H1 (cell line): ENCODE data around the gene FBXL14. TPM values are rescaled to one million over a fixed set of nuclear protein-coding genes. Genes with fewer than 3 reads are reported as not detected.

Experiments
- CTCF ChIA-PET: fragments of 300-600 bp; sonication (Branson Sonifier 250); formaldehyde crosslinking; loops from one replicate; lab custom pipeline; 2021; ENCODE audit not compliant: partially characterized antibody; lab: Charles Lee
- POLR2A ChIA-PET: fragments of 300-600 bp; sonication (Branson Sonifier 250); formaldehyde crosslinking; loops from one replicate; lab custom pipeline; 2021; ENCODE audit warnings: inconsistent platforms; ENCODE audit not compliant: partially characterized antibody; lab: Charles Lee
- DNase-seq, 2 experiments: peaks; one replicate each; pipeline versions ENCODE4 v3.0.0 to v3.0.0-alpha.2; 2010 to 2022; ENCODE audit warnings: low spot score in 2 of 2, low read depth in 1 of 2, mixed read lengths in 1 of 2
- FAIRE-seq: peaks from 2 replicates; lab custom pipeline; 2011; peaks lifted over from hg19 to GRCh38; lab: Jason Lieb, UNC
- H2AFZ ChIP-seq: 2 replicates; pipeline ENCODE4 v1.8.1; 2012; ENCODE audit warnings: low read length, inconsistent platforms
- H2AK5ac ChIP-seq: 2 replicates; pipeline ENCODE4 v1.6.1; 2013; ENCODE audit warnings: low read depth, low read length
- H2BK120ac ChIP-seq: replicated peaks from 2 replicates; pipeline ENCODE3; 2013; ENCODE audit warnings: low read depth, low read length, inconsistent platforms
- H2BK12ac ChIP-seq: 2 replicates; pipeline ENCODE4 v1.6.1; 2013; ENCODE audit warnings: low read depth, low read length
- H2BK15ac ChIP-seq: 2 replicates; pipeline ENCODE4 v1.6.1; 2013; ENCODE audit warnings: low read length
- H2BK20ac ChIP-seq: 2 replicates; pipeline ENCODE4 v1.6.1; 2013; ENCODE audit warnings: low read length
- H2BK5ac ChIP-seq: 2 replicates; pipeline ENCODE4 v1.6.1; 2013; ENCODE audit warnings: low read depth, low read length
- H3K14ac ChIP-seq: 2 replicates; pipeline ENCODE4 v1.6.1; 2013; ENCODE audit warnings: inconsistent platforms; ENCODE audit not compliant: insufficient read length
- H3K18ac ChIP-seq: 2 replicates; pipeline ENCODE4 v1.6.1; 2013; ENCODE audit warnings: low read length; ENCODE audit errors: extremely low read depth
- H3K23ac ChIP-seq: 2 replicates; pipeline ENCODE4 v1.6.1; 2013; ENCODE audit warnings: inconsistent platforms; ENCODE audit not compliant: insufficient read length
- H3K23me2 ChIP-seq: 2 replicates; pipeline ENCODE4 v1.6.1; 2013; ENCODE audit warnings: low read depth, low read length
- H3K27ac ChIP-seq: 2 replicates; pipeline ENCODE4 v1.6.1; 2011; ENCODE audit warnings: low read depth, low read length, inconsistent platforms
- H3K27me3 ChIP-seq, 4 experiments: replicated peaks in 1 of 4; 1 replicate in 1 of 4; 2 replicates in 3 of 4; pipeline versions ENCODE4 v1.6.1 to v1.8.1; 2011 to 2013; ENCODE audit warnings: low read length in 3 of 4, mild to moderate bottlenecking in 3 of 4, inconsistent platforms in 2 of 4, mixed read lengths in 2 of 4, moderate library complexity in 1 of 4; ENCODE audit not compliant: control insufficient read depth in 3 of 4, insufficient read depth in 3 of 4; ENCODE audit errors: extremely low read depth in 1 of 4
- H3K36me3 ChIP-seq, 4 experiments: 2 replicates each; pipeline versions ENCODE4 v1.6.1 to v1.8.1; 2011 to 2013; ENCODE audit warnings: mild to moderate bottlenecking in 4 of 4, low read length in 3 of 4, moderate library complexity in 2 of 4, control low read depth in 1 of 4, inconsistent platforms in 1 of 4; ENCODE audit not compliant: insufficient read depth in 4 of 4, control insufficient read depth in 2 of 4
- H3K4ac ChIP-seq: replicated peaks from 2 replicates; pipeline ENCODE3; 2013; ENCODE audit warnings: low read length, low read depth, mixed read lengths, inconsistent platforms; ENCODE audit not compliant: insufficient read length
- H3K4me1 ChIP-seq, 4 experiments: replicated peaks in 1 of 4; 1 replicate in 1 of 4; 2 replicates in 3 of 4; pipeline versions ENCODE4 v1.6.1 to v1.8.1; 2011 to 2013; ENCODE audit warnings: low read length in 3 of 4, inconsistent platforms in 2 of 4, mixed read lengths in 1 of 4; ENCODE audit not compliant: insufficient read depth in 4 of 4, control insufficient read depth in 3 of 4
- H3K4me2 ChIP-seq, 2 experiments: 2 replicates each; pipeline versions ENCODE4 v1.6.1 to v1.8.1; 2011 to 2013; ENCODE audit warnings: low read depth in 2 of 2, low read length in 2 of 2, control low read depth in 1 of 2, inconsistent platforms in 1 of 2, mild to moderate bottlenecking in 1 of 2; ENCODE audit not compliant: insufficient read depth in 1 of 2
- H3K4me3 ChIP-seq, 4 experiments: fragments of 200-600, 300-600 bp in 1 of 4; sonication (generic), shearing (Covaris generic), sonication (Bioruptor Twin) in 1 of 4; 2 replicates each; pipeline versions ENCODE4 v1.5.1 to v1.8.1; 2011 to 2016; ENCODE audit warnings: low read length in 4 of 4, low read depth in 3 of 4, control low read depth in 2 of 4, inconsistent platforms in 2 of 4, mild to moderate bottlenecking in 2 of 4, mixed read lengths in 1 of 4, moderate library complexity in 1 of 4; ENCODE audit not compliant: insufficient read depth in 2 of 4; ENCODE audit errors: extremely low read depth in 1 of 4
- H3K56ac ChIP-seq: replicated peaks from 2 replicates; pipeline ENCODE3; 2013; ENCODE audit warnings: low read depth, mild to moderate bottlenecking, mixed read lengths, low read length, inconsistent platforms; ENCODE audit not compliant: insufficient read length
- H3K79me1 ChIP-seq: 2 replicates; pipeline ENCODE4 v1.6.1; 2013; ENCODE audit warnings: low read depth, low read length, control low read depth
- H3K79me2 ChIP-seq, 2 experiments: 2 replicates each; pipeline versions ENCODE4 v1.6.1 to v1.8.1; 2012 to 2013; ENCODE audit warnings: low read length in 2 of 2, mild to moderate bottlenecking in 2 of 2, inconsistent platforms in 1 of 2; ENCODE audit not compliant: insufficient read depth in 2 of 2, control insufficient read depth in 1 of 2
- H3K9ac ChIP-seq, 4 experiments: replicated peaks in 1 of 4; 1 replicate in 1 of 4; 2 replicates in 3 of 4; pipeline versions ENCODE4 v1.6.1 to v1.8.1; 2011 to 2013; ENCODE audit warnings: low read depth in 3 of 4, low read length in 3 of 4, control low read depth in 2 of 4, mild to moderate bottlenecking in 2 of 4, moderate library complexity in 2 of 4, inconsistent platforms in 1 of 4; ENCODE audit errors: extremely low read depth in 1 of 4
- H3K9me3 ChIP-seq, 2 experiments: 2 replicates each; pipeline versions ENCODE4 v1.6.1 to v1.8.1; 2012 to 2013; ENCODE audit warnings: mild to moderate bottlenecking in 2 of 2, moderate library complexity in 2 of 2, control low read depth in 1 of 2, inconsistent platforms in 1 of 2, low read depth in 1 of 2, low read length in 1 of 2, mixed read lengths in 1 of 2; ENCODE audit not compliant: insufficient read depth in 2 of 2
- H4K20me1 ChIP-seq, 2 experiments: replicated peaks in 1 of 2; 2 replicates each; pipeline versions ENCODE3 to v1.8.1; 2011 to 2013; ENCODE audit warnings: inconsistent platforms in 2 of 2, low read length in 2 of 2, mild to moderate bottlenecking in 1 of 2; ENCODE audit not compliant: insufficient read depth in 2 of 2, control insufficient read depth in 1 of 2
- H4K5ac ChIP-seq: 2 replicates; pipeline ENCODE4 v1.6.1; 2013; ENCODE audit warnings: low read length, low read depth, mixed read lengths, inconsistent platforms; ENCODE audit not compliant: insufficient read length
- H4K8ac ChIP-seq: 2 replicates; pipeline ENCODE4 v1.8.0; 2013; ENCODE audit warnings: mild to moderate bottlenecking, moderate library complexity, low read length, inconsistent platforms; ENCODE audit not compliant: insufficient read depth; ENCODE audit errors: extremely low read depth
- H4K91ac ChIP-seq: replicated peaks from 2 replicates; pipeline ENCODE3; 2013; ENCODE audit warnings: low read length, mixed read lengths, inconsistent platforms; ENCODE audit not compliant: insufficient read length
- CHD2 ChIP-seq: IDR thresholded peaks from 2 replicates; pipeline ENCODE4 v1.6.1; 2012; ENCODE audit warnings: low read length, improper control_type of control experiment
- CTCF ChIP-seq, 3 experiments: IDR thresholded peaks; 1 replicate in 2 of 3; 2 replicates in 1 of 3; pipeline versions ENCODE4 v1.5.1 to v1.6.1; 2011; ENCODE audit warnings: low read length in 3 of 3, mild to moderate bottlenecking in 3 of 3, inconsistent platforms in 2 of 3, low read depth in 1 of 3, moderate library complexity in 1 of 3; ENCODE audit not compliant: insufficient read depth in 1 of 3; ENCODE audit errors: control extremely low read depth in 1 of 3
- RAD21 ChIP-seq, 2 experiments: IDR thresholded peaks in 1 of 2; conservative IDR thresholded peaks in 1 of 2; 2 replicates each; pipeline ENCODE4 v1.6.1; 2011; ENCODE audit warnings: low read depth in 2 of 2, low read length in 2 of 2, improper control_type of control experiment in 1 of 2, inconsistent platforms in 1 of 2, mild to moderate bottlenecking in 1 of 2, moderate library complexity in 1 of 2
- RBBP5 ChIP-seq: IDR thresholded peaks from 2 replicates; pipeline ENCODE4 v1.7.1; 2012; ENCODE audit warnings: low read depth, mild to moderate bottlenecking, inconsistent platforms, low read length, moderate library complexity, borderline replicate concordance
- TAF1 ChIP-seq: IDR thresholded peaks from 2 replicates; pipeline ENCODE4 v1.6.1; 2011; ENCODE audit warnings: mild to moderate bottlenecking, low read depth, low read length
- WGBS, 2 experiments: shearing (Covaris generic) in 1 of 2; methylation state at CpG; one replicate each; pipeline versions ENCODE4 v1.1.6 to v1.1.7; 2013 to 2015; ENCODE audit warnings: low lambda C conversion rate in 2 of 2, mixed read lengths in 2 of 2, inconsistent platforms in 1 of 2, low coverage in 1 of 2, missing lambda C conversion rate in 1 of 2; ENCODE audit not compliant: insufficient replicate concordance in 2 of 2, insufficient coverage in 1 of 2, insufficient read length in 1 of 2; ENCODE audit errors: extremely low coverage in 1 of 2, missing lambda C conversion rate in 1 of 2; 5-methylcytosine and 5-hydroxymethylcytosine counted together
- polyA plus RNA-seq, 7 experiments: library from polyadenylated mRNA; depleted of rRNA in 3 of 7; stranded (reverse) in 5 of 7; unstranded in 2 of 7; fragments of >200 nt in 5 of 7; fragments of 200-250 nt in 2 of 7; gene quantifications; 1 replicate in 5 of 7; 2 replicates in 1 of 7; 4 replicates in 1 of 7; pipeline versions ENCODE4 v1.2.1 to v1.2.3, GENCODE V29; 2011 to 2013; ENCODE audit warnings: missing spikeins in 2 of 7, mixed read lengths in 2 of 7
- total RNA-seq: library from RNA; stranded (reverse); fragmentation: NEBNext Ultra II Directional; extraction: Animal tissue kit (Norgen Biotek cat#: 25700); gene quantifications from 2 replicates; pipeline ENCODE4 v1.2.1, GENCODE V29; 2021
- TF ChIP-seq, protein P1 (sequence below): IDR thresholded peaks from 2 replicates; pipeline ENCODE4 v1.6.1; 2011; ENCODE audit warnings: low read length, improper control_type of control experiment

FBXL14 gene
- total and polyA plus RNA-seq, 2 of the 8 experiments (the other 6 are each of a cell fraction or from before 2014, with no cell fraction given) = 5.5 to 9.6 TPM

- H3K9me3 ChIP-seq = no peaks in the 10 kb centered on the region
- H2BK5ac ChIP-seq = no peak overlapping the region; the same call in 1 of the 2 replicates
- H3K36me3 ChIP-seq = no peaks in the 10 kb centered on the region
- H4K91ac ChIP-seq = peak overlapping the region; percentile 35
- H3K23ac ChIP-seq = no peak overlapping the region
- CTCF ChIA-PET = interaction anchor here (0.6 to 2.7 kb wide), 11 partner anchors 9 to 616 kb away, joined by 3 to 10 read pairs (median 4); no protein-coding TSS in a partner anchor
- H2BK20ac ChIP-seq = peak overlapping the region; percentile 75; the same call in 1 of the 2 replicates
- no peak overlapping the region for H3K18ac ChIP-seq
- H2BK15ac ChIP-seq = no peak overlapping the region
- no peak overlapping the region for H2AK5ac ChIP-seq
- H3K4ac ChIP-seq = no peak overlapping the region
- H3K56ac ChIP-seq = no peak overlapping the region
- POLR2A ChIA-PET = interaction anchor here (0.7 to 2.2 kb wide), 6 partner anchors 10 to 98 kb away, joined by 3 to 14 read pairs (median 4); partner anchors contain the start of gene ADIPOR2
- peaks cover 18% of the 10 kb centered on the region; the same call in 1 of the 2 replicates for H3K23me2 ChIP-seq
- H3K79me2 ChIP-seq = peaks cover 0 to 5% of the 10 kb centered on the region in 2 experiments; a peak in 1 of 4 replicates
- H4K20me1 ChIP-seq = peaks cover 21% of the 10 kb centered on the region in 2 experiments
- WGBS, 2 experiments = 4% methylated on average over 51 of the region's 56 CpGs; no CpG with 5 or more reads in 1 of the 2 experiments
- H3K4me3 ChIP-seq = peak overlapping the region; percentile 64 to 71 (median 66)
- H3K27ac ChIP-seq = no peak overlapping the region
- peak overlapping the region in 1 of 4 experiments; percentile 25; a peak in 2 of 7 replicates for H3K9ac ChIP-seq
- no peak overlapping the region for H2AFZ ChIP-seq
- H2BK120ac ChIP-seq = no peak overlapping the region
- peak overlapping the region; percentile 40; the same call in 1 of the 2 replicates for H2BK12ac ChIP-seq
- peaks cover 16 to 38% (median 22%) of the 10 kb centered on the region in 4 experiments for H3K4me1 ChIP-seq
- FAIRE-seq = no peak
- H4K8ac ChIP-seq = 0 out of 2 replicates have a peak overlapping the region, but pooled peaks have one; percentile 46
- peaks cover 22 to 70% (median 59%) of the 10 kb centered on the region in 4 experiments for H3K27me3 ChIP-seq
- no peak overlapping the region for H4K5ac ChIP-seq
- no peak overlapping the region for H3K14ac ChIP-seq
- H3K79me1 ChIP-seq = no peaks in the 10 kb centered on the region
- peak in 1 of 2 experiments; percentile 75 for DNase-seq
- H3K4me2 ChIP-seq = peak overlapping the region; percentile 78 to 94
- TF ChIP-seq, protein P1, sequence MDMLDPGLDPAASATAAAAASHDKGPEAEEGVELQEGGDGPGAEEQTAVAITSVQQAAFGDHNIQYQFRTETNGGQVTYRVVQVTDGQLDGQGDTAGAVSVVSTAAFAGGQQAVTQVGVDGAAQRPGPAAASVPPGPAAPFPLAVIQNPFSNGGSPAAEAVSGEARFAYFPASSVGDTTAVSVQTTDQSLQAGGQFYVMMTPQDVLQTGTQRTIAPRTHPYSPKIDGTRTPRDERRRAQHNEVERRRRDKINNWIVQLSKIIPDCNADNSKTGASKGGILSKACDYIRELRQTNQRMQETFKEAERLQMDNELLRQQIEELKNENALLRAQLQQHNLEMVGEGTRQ = no peak
- no peak for TF ChIP-seq RAD21 (IDR thresholded peaks at IDR 0.05 in 1 of 2, conservative IDR thresholded peaks at IDR 0.05 in 1 of 2; ENCODE audit: low read depth in 2 of 2, low read length in 2 of 2)
- TF ChIP-seq CTCF (IDR thresholded peaks at IDR 0.05; ENCODE audit: control extremely low read depth in 1 of 3, insufficient read depth in 1 of 3, low read depth in 1 of 3, low read length in 3 of 3) = peak in 1 of 3 experiments; percentile 3; a peak in 1 of 4 replicates
- TF ChIP-seq RBBP5 = 0 out of 2 replicates have a peak, but pooled peaks have one; percentile 34
- TF ChIP-seq TAF1 = 0 out of 2 replicates have a peak, but pooled peaks have one; percentile 0
- TF ChIP-seq CHD2 = no peak
These were observed 991 bp downstream of the FBXL14 start for GRCh38 chr12:1593174-1594005.
